ENCODE measurements around the gene SARS2.

- TF ChIP-seq EZH2 (IDR thresholded peaks at IDR 0.05; ENCODE audit: low read length, missing control alignments) (no peak), CTCF (conservative IDR thresholded peaks at IDR 0.05 in 1 of 2, IDR thresholded peaks at IDR 0.05 in 1 of 2; ENCODE audit: low read depth in 1 of 2, low read length in 2 of 2) (no peak)
Observed at GRCh38 chr19:38893341-38893771, 37.2 kb downstream of the SARS2 start.
